HFF-Myc (cell line): ENCODE measurements around the gene MXD3.
"Not testable (repeated sequence)": the region's sequence is repeated elsewhere in the genome, so short reads cannot be mapped to it uniquely, and the experiment has no call there.

ENCODE experiments used
- DNase-seq: peaks from one replicate; pipeline ENCODE4 v3.0.0-alpha.2; 2011; ENCODE audit warnings: low read depth; ENCODE audit errors: extremely low read depth
- H3K4me3 ChIP-seq: replicated peaks from 2 replicates; pipeline ENCODE4 v1.5.1; 2011; ENCODE audit warnings: low read depth, mild to moderate bottlenecking, control low read depth, low read length
- TF ChIP-seq, protein P1 (sequence below): IDR thresholded peaks from 2 replicates; pipeline ENCODE4 v1.5.1; 2012; ENCODE audit warnings: mild to moderate bottlenecking, low read depth, low read length, control low read depth; ENCODE audit errors: missing control alignments

Gene MXD3, protein sequence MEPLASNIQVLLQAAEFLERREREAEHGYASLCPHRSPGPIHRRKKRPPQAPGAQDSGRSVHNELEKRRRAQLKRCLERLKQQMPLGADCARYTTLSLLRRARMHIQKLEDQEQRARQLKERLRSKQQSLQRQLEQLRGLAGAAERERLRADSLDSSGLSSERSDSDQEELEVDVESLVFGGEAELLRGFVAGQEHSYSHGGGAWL

DNA sequence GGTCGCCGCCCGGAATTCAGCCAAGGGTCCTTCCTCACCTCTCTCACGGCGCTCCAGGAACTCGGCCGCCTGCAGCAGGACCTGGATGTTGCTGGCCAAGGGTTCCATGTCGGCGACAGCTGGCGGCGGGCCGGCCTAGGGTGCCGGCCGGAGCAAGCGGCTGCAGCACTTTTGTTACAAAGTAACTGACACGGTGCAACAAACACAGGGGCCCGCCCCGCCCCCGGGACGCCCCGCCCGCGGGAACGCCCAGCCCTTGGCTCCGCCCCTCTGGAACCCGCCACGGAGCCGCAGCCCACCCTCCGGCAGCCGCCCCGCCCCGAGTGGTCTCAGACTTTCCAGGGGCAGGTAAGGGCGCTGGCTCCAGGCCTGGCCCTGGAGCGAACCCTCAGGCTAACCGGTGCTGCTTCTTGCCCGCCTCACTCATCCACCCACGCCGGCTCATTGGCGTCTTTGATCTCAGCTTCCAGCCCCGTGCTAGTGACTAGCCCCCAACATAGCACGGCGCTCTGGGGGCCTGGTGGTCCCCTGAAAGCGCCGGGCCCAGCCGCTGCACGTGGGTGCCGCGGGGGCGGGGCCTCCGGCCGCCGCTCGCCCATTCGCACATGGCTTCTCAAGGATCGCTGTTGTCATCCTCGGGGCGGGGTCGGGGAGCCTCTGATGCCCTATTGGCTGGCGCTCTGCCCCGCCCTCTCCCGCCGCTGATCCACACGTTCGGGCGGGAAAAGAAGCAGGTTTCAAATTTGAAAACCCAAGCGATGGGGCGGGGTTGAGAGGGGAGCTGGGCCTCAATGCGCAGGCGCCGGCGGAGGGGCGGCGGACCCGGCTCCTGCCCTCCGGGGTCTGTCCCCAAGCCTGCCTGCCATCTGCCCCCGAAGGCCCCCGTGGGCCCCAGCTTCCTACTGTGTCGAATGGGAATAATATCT is at the start of gene MXD3:
MXD3 (minus strand) TSS at position 176 of the 926 bp plus-strand sequence; CDS start at position 108, 68 bp downstream.
- H3K4me3 ChIP-seq, result peak within 1 kb of the TSS; percentile 65
- peak; percentile 80 for DNase-seq
- TF ChIP-seq, protein P1, sequence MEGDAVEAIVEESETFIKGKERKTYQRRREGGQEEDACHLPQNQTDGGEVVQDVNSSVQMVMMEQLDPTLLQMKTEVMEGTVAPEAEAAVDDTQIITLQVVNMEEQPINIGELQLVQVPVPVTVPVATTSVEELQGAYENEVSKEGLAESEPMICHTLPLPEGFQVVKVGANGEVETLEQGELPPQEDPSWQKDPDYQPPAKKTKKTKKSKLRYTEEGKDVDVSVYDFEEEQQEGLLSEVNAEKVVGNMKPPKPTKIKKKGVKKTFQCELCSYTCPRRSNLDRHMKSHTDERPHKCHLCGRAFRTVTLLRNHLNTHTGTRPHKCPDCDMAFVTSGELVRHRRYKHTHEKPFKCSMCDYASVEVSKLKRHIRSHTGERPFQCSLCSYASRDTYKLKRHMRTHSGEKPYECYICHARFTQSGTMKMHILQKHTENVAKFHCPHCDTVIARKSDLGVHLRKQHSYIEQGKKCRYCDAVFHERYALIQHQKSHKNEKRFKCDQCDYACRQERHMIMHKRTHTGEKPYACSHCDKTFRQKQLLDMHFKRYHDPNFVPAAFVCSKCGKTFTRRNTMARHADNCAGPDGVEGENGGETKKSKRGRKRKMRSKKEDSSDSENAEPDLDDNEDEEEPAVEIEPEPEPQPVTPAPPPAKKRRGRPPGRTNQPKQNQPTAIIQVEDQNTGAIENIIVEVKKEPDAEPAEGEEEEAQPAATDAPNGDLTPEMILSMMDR, result no peak

DNA sequence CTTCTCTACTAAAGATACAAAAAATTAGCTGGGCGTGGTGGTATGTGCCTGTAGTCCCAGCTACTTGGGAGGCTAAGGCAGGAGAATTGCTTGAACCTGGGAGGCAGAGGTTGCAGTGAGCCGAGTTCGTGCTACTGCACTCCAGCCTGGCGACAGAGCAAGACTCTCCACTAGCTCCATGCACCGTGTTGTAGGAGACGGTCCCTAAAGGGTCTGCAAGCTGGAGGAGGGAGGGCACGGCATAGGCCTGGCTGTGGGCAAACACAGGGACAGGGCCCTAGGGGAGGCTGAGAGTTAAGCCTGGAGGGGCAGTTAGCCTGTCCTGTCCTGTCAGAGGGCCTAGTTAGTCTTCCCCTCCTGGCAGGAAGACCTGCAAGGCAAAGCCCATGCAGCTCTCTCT is 49.0 kb upstream of the MXD3 start:
- not testable (repeated sequence) for DNase-seq, H3K4me3 ChIP-seq

DNA sequence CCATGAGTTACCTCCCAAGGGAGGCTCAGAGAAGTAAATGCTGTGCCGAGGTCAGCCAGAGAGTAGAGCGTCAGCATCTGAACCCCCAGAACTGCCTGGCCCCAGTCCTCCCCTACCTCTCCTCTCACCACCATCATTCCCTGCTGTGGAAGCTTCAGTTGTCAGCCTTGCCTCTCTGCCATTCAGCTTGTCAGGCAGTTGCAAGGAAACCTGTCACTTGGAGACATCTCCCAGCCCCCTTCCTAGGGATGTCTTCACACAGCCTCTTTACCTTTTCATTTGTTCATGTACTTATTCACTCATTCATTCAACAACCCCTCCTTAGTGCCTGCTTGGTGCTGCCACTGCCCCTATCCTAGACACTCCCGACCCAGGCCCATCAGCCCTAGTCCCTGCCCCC is 48.2 kb upstream of the MXD3 start:
- no peak for DNase-seq
- TF ChIP-seq, protein P1, result no peak
- no peak overlapping the region for H3K4me3 ChIP-seq

DNA sequence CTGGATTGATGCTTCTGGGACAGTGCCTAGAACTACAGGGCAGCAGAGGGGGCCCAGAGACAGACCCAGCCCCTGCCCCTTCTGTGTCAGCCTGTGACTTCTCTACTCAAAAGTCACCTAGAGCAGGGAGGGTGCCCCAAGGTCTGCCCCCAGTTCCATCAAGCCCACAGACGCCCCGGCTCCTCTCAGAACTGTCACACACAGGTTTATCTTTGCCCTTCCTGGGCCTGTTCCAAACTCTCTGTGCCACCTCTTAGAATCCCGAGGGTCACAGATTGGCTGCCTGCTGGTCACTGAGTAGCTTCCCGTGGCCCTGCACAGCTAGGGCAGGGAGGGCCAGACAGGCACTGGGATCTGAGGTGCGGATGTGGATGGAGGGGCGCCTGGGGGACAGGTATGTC is 47.8 kb upstream of the MXD3 start:
- no peak overlapping the region for H3K4me3 ChIP-seq
- TF ChIP-seq, protein P1, result no peak
- DNase-seq, result no peak

DNA sequence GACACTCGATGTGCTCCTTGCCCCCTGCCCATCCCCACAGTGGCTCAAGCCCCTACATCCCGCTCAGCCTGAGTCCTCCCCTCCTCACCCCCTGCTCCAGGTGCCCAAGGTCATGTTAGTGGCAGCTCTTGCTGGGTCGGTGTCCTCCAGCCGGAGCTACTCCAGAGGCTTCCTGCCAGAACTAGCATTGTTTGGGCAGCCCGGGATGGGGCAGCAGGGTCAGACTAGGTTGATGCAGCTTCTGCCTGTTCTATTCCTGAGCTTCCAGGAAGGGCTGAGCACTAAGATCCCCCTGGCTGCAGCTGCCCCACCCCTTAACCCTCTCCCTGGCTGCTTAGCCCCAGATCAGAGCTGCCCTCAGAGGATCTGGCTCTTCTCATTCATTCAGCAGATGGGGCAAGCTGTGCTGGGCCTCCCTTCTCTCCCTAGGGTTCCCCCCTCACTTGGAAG is 46.7 kb upstream of the MXD3 start:
- TF ChIP-seq, protein P1, result no peak
- no peak overlapping the region; the same call in 1 of the 2 replicates for H3K4me3 ChIP-seq
- no peak for DNase-seq

DNA sequence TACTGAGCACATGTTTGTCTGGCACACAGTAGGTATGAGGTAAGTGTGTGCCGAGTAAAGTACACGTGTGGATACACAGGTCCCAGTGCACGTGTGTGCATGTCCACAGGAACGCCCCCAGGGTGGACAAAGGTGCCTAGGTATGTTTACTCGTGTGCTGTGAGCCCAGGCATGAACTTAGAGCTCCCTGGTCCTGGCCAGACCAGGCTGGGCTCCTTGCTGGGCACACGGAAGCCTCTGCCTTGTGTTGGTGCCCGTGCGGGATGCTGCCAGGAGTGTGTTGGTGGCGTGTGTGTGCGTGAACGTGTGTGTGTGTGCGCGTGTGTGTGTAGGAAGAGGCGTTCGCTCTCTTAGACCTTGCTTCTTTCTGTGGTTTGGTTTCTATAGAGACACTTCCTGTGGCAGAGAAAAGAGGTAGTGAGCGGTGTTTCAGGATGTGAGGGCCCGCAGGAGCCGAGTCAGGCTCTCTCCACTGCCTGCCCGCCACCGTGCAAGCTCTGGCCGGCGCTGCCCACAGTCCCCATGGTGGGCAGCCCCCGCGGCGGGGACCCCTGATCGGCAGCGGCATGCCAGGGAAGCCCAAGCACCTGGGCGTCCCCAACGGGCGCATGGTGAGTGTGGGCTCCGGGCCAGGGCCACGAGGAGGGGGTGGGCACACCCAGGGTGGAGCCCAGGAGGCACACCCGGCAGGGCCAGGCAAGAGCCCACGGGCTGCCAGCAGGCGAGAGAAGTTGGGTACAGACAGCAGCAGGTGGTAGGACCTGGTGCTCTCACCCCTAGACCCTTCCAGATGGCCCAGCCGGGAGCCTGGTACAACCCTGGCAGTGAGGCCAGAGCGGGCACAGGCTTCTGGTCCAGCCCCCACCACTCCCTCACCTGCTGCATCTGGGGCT is 46.0 kb upstream of the MXD3 start, which contains the start of gene RGS14:
RGS14 (plus strand) TSS at position 466 of the 893 bp plus-strand sequence; CDS start at position 567, 101 bp downstream.
- DNase-seq, result no peak
- TF ChIP-seq, protein P1, result no peak
- peak within 1 kb of the TSS; percentile 22; the same call in 1 of the 2 replicates for H3K4me3 ChIP-seq
